HG03159 (cell line): ENCODE results near the gene PCDH1.
"Not testable (repeated sequence)": the region's sequence is repeated elsewhere in the genome, so short reads cannot be mapped to it uniquely, and the experiment has no call there.

Source experiments
- ATAC-seq: cut with Tn5 transposase; IDR thresholded peaks from one replicate; pipeline ENCODE4 v1.9.1; 2021; ENCODE audit warnings: mild to moderate bottlenecking, moderate library complexity; ENCODE audit not compliant: unreplicated experiment

The PCDH1 gene

DNA sequence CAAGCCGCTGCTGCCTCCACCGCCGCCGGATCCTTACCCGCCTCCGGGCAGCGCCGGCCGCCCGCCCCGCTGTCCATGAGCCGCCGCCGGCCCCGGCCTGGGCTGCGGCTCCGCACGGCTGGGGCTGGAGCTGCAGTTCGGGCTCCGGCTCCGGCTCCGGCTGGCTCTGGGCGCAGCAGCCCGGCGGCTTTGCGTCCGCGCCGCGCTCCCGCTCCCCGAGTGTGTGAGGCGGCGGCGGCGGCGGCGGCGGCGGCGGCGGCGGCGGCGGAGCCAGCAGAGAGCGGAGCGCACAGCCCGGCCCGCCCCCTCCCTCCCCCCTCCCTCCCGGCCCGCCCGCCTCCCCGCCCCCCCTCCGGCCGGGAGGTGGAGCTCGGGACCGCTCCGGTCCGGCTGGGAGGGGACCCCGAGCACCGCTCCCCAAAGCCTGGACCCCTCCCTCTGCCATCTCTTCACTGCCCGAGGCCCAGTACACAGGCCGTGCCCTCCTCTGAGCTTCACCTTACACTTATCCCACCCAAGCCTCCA is at the start of gene PCDH1:
PCDH1 (minus strand) TSS at position 225 of the 525 bp plus-strand sequence; CDS start at position 77, 148 bp downstream.
- no peak for ATAC-seq

DNA sequence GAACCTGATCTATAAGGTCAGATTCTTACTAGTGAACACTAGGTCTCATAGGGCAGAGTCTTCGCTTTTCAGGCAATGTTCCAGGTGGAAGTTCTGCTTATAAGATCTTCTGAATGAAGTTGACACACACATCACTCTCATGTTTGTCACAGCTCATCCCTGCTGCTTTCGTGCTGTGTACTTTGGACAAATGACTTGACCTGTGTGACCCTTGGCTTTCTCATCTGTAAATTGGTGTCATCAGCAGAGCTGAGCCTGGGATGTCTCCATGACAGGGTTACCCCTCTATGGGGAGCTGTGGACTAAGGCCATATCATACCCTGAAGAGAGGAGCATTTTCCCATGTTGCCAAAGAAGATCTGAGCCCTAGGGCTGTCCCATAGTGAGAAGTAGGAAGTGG is 48.2 kb upstream of the PCDH1 start:
- no peak for ATAC-seq

DNA sequence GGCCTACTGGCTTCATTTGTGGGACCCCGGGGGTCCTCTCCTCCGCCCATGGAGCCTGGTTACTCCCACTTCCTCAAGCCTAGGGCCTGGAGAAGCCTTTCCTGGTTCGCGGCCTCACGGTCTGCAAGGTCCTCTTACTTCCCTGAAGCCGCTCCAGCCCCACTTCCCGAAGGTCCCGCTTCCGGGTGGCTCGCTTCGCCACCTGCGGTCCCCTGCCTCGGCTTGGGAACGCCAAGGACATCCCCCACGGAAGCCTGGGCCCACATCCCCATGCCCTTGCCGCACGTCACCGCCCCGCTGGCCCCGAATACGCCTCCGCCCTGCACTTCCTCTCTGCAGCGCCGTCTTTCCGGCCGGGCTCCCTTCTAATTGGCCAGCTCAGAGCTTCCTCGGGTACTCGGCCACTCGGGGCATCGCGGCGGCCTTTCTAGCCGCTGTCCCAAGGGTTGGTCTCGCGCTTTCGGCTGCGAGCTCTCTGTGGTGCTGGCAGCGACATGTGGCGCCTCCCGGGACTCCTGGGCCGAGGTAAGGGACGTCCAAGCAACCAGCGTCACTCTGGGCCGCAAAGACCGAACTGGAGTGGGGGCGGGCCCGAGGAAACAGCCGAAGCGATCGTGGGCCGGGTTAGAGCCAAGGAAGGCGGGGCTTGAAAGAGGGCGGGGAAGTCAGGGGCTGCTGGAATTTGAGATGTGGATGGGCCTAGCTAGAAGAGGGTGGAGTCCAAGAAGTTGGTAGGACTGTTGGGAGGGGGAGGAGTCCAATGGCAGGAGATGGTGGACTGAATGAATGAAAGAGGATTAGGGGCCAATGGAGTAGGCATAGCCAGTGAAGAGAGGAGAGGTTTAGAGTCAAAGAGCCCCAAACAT is 45.5 kb upstream of the PCDH1 start, which contains the start of gene DELE1:
DELE1 (plus strand) TSS at position 424 of the 866 bp plus-strand sequence; CDS start at position 495, 71 bp downstream.
- peak; percentile 99 for ATAC-seq

DNA sequence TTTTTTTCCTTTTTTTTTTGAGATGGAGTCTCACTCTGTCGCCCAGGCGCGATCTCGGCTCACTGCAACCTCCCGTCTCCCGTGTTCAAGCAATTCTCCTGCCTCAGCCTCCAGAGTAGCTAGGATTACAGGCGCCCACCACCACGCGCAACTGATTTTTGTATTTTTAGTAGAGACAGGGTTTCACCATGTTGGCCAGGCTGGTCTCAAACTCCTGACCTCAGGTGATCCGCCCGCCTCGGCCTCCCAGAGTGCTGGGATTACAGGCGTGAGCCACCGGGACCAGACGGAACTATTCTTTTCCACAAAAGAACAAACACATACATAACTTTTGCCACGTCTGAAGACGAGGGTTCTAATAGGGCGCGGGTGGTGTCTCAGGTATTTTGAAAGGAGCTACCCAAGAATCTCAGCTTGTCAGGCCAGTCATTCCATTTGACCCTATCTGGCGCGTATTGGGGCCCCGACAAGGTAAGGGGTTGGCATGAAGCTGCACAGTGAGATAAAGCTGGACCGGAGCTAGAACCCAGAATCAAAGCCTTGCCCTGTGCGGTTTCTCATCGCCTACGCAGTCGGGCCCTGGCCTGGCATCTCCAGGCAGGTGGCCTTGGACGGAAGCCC is 44.7 kb upstream of the PCDH1 start:
- not testable (repeated sequence) for ATAC-seq

- no peak for ATAC-seq
Observed at GRCh38 chr5:141920771-141921170, 42.6 kb upstream of the PCDH1 start.

- ATAC-seq, result no peak
Observed at GRCh38 chr5:141919218-141920119, 41.3 kb upstream of the PCDH1 start.

DNA sequence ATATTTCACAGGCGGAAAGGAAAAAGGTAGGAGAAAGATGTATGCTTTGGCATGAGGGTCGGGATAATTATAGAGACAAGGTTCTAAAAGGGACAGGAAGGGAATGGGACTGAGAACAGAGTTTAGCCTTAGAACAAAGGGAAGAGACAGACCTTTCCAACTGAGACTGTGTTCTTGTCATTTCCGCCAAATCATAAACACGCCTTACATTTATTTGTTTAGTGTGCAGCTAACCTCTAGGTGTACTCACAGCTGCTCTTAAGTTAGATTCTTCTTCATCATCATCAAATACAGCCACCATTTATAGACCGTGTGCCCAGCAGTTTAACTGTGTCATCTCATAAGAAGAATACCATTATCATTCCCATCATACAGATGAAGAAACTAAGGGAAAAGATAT is 39.5 kb upstream of the PCDH1 start:
- no peak for ATAC-seq

- ATAC-seq, result no peak
Observed at GRCh38 chr5:141916522-141916921, 38.3 kb upstream of the PCDH1 start.

- ATAC-seq, result no peak
Observed at GRCh38 chr5:141915881-141916336, 37.7 kb upstream of the PCDH1 start.

- ATAC-seq, result no peak
Observed at GRCh38 chr5:141914797-141915196, 36.6 kb upstream of the PCDH1 start.

DNA sequence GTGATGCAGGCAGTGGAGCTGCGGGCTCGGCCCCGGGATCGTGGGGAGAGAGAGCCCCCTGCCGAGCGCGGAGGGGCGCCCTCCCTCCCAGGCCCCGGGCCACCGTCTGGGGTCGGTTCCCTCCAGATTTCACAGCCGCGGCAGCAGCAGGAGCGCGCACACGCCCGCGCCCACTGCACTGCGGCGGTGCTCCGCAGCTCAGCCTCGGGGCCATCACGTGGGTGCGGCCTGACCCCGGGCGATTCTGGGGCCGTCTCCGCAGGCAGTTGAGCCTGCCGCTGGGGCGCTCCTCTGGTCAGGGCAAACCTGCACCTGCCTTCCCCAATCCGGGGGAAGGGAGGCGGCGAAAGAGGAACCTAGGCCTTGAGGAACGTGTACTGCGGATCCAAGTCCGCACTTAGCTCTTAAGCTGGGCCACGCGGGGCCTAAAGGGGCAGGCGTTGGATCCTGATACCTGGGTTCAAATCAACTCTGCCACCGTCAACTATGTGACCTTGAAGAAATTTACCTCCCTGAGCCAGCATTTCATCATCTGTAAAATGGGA is 36.1 kb upstream of the PCDH1 start:
- ATAC-seq, result peak; percentile 57

DNA sequence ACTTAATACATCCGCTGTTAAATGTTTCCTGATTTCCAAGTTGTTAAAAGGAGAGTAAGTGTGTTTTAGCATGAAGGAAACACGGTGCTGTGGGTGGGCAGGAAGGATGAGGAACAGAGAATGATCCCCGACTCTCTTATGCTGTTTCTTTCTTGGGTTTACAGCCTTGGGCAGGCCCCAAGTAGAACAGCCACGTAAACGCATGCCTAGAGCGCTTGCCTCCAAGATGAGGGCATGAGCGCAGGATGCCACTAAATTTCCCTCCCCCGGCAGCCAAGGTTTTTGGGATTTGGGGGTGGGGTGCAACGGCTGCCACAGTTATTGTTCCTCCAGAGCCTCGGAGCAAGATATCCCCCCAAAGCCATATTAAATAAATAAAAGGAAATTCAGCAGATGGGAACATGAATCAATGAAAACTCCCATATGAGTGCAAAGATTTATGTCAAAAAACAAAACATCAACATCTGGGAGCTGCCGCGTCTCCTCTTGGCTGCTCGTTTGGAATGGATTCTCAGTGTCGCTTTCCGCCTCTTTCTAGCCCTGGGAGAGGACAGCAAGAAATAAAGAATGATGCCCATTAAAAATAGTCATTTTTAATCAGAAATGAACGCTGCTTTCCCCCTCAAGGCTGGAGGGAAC is 35.5 kb upstream of the PCDH1 start:
- no peak for ATAC-seq

GRCh38 chr5:141910271-141910673 is 32.1 kb upstream of the PCDH1 start:
- no peak for ATAC-seq

DNA sequence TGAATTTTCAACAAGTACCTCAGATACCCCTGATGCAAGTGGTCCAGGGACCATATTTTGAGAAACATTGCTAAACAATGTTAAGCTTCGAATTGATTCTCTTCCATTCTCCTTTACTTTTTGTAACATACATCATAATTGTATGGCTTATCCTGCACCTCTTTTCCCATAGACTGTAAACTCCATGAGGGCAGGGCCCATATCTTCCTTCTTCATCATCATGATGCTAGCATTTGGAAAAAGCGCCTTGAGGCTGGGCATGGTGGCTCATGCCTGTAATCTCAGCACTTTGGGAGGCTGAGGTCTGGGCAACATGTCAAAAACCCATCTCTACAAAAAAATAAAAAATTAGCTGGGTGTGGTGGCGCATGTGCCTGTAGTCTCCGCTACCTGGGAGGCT is 31.0 kb upstream of the PCDH1 start:
- no peak for ATAC-seq

GRCh38 chr5:141908796-141909195 is 30.6 kb upstream of the PCDH1 start:
- ATAC-seq, result no peak

GRCh38 chr5:141906972-141907371 is 28.8 kb upstream of the PCDH1 start:
- ATAC-seq, result no peak

- ATAC-seq, result no peak
Observed at GRCh38 chr5:141906517-141906916, 28.3 kb upstream of the PCDH1 start.

GRCh38 chr5:141904551-141904950 is 26.3 kb upstream of the PCDH1 start:
- ATAC-seq, result no peak

DNA sequence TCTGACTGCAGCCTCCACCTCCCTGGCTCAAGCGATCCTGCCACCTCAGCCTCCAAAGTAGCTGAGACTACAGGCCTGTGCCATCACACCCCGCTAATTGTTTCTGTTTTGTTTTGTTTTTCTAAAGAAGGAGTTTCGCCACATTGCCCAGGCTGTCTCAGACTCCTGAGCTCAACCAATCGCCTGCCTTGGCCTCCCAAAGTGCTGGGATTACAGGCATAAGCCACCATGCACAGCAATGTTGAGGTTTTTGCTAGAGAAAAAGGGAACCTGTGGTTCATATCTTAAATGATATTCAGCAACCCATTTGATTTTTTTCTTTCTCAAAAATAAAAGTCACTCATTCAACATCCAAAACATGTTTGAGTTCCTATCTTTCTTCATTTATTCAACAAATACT is 25.1 kb upstream of the PCDH1 start:
- ATAC-seq, result no peak
